ENCODE data around the gene SMARCB1.

SMARCB1 gene

GRCh38 chr22:23780146-23780748 lies 6.5 kb upstream of the SMARCB1 start:
- DNase-seq (ENCODE audit: low spot score), result no peak

DNA sequence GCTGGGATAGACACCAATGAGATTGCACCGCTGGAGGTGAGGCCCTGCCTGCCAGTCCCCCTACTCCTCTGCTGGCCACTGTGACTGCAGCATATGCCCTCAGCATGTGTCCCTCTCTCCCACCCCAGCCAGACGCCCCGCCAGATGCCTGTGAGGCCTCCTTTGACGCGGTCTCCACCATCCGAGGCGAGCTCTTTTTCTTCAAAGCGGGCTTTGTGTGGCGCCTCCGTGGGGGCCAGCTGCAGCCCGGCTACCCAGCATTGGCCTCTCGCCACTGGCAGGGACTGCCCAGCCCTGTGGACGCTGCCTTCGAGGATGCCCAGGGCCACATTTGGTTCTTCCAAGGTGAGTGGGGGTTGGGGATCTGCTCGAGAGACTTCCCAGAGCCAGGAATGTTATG lies 5.7 kb upstream of the SMARCB1 start:
- peak; percentile 53 for DNase-seq (ENCODE audit: low spot score)

DNA sequence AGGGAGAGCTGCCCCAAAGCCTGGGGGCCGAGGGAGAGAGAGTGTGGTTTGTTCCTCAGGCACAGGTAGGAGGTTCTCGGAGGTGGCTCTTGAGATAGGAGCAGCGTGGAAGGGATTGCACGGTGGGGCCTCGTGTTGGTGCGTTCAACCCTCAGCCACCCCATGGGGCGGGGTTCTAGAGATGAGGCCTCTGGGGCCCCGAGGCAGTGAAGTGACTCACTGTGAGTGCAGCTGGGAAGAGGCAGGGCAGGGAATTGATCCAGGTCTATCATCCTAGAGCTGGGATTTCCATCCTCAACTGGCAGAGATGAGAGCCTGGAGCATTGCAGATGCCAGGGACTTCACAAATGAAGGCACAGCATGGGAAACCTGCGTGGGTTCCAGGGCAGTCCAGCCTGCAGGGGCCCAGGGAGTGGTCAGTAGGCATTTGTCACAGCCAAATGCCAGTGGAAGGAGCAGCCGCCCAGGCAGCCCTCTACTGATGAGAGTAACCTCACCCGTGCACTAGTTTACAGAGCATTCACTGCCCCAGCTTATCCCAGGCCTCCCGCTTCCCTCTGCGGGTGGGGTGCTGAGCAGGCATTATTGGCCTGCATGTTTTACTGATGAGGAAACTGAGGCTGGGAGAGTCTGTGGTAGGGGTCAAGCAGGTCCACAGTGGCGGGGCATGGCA lies 5.1 kb upstream of the SMARCB1 start:
- no peak for DNase-seq (ENCODE audit: low spot score)

DNA sequence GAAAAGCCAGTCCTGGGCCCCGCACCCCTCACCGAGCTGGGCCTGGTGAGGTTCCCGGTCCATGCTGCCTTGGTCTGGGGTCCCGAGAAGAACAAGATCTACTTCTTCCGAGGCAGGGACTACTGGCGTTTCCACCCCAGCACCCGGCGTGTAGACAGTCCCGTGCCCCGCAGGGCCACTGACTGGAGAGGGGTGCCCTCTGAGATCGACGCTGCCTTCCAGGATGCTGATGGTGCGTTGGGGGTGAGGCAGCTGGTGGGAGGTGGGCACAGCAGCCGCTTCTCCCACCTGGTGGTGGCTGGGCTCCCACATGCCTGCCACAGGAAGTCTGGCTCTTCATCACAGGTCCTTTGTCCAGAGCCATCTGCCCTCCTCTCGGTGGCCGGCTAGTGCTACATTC lies 4.5 kb upstream of the SMARCB1 start:
- no peak for DNase-seq (ENCODE audit: low spot score)

- no peak for DNase-seq (ENCODE audit: low spot score)
Measured at GRCh38 chr22:23782703-23783102, 4.1 kb upstream of the SMARCB1 start.

- no peak for DNase-seq (ENCODE audit: low spot score)
Measured at GRCh38 chr22:23783265-23784150, 3.3 kb upstream of the SMARCB1 start.

- DNase-seq (ENCODE audit: low spot score), result no peak
Measured at GRCh38 chr22:23784215-23784732, 2.5 kb upstream of the SMARCB1 start.

DNA sequence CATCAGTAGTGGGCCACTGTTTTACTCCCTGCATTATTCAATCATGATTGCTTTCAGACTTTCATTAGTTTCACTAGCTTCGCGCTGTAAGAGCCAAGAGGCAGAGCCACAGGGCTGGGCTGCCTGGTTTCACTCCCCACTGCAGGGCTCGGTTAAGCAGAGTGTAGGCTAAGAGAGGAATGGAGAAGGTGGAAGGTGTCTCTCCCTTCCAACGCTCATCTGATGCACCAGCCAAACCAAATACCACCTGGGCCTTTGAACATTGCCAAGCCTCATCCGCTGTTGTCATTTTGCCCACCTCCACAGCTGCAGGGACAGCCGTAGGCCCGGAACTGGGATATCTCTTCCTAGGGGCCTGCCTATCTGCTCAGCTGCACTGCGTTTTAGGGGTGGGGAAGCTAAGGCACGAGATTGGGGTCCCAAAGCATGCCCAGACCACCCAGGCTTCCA lies 480 bp upstream of the SMARCB1 start:
- DNase-seq (ENCODE audit: low spot score), result no peak

GRCh38 chr22:23787600-23787896 lies 782 bp downstream of the SMARCB1 start:
- DNase-seq (ENCODE audit: low spot score), result no peak

- DNase-seq (ENCODE audit: low spot score), result no peak
Measured at GRCh38 chr22:23787910-23788309, 1.1 kb downstream of the SMARCB1 start.

GRCh38 chr22:23789121-23789520 lies 2.4 kb downstream of the SMARCB1 start:
- no peak for DNase-seq (ENCODE audit: low spot score)

- no peak for DNase-seq (ENCODE audit: low spot score)
Measured at GRCh38 chr22:23789638-23790037, 2.9 kb downstream of the SMARCB1 start.

- no peak for DNase-seq (ENCODE audit: low spot score)
Measured at GRCh38 chr22:23790819-23791737, 4.3 kb downstream of the SMARCB1 start.

GRCh38 chr22:23791738-23792645 lies 5.2 kb downstream of the SMARCB1 start:
- DNase-seq (ENCODE audit: low spot score), result no peak

- no peak for DNase-seq (ENCODE audit: low spot score)
Measured at GRCh38 chr22:23793326-23793725, 6.6 kb downstream of the SMARCB1 start.

DNA sequence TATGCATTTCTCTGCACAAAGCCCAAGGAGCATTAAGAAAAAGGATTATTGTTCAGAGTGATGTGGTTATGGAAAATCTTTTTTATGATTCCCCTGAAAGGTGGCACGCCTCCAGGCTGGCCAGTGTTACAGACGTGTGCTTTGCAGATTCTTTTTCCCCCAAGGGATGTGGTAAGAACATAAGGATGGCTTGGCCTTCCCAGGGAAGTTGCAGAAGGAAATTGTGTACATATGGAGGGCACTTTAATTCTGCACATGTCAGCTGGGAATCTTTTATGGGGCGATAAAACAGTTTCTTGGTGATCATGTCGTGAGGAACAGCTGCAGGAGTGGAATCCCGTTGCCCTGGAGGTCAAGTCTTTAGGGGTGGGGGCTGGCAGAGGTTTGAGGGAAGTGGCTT lies 9.7 kb downstream of the SMARCB1 start:
- DNase-seq (ENCODE audit: low spot score), result no peak

- no peak for DNase-seq (ENCODE audit: low spot score)
Measured at GRCh38 chr22:23800297-23801237, 13.8 kb downstream of the SMARCB1 start.

DNA sequence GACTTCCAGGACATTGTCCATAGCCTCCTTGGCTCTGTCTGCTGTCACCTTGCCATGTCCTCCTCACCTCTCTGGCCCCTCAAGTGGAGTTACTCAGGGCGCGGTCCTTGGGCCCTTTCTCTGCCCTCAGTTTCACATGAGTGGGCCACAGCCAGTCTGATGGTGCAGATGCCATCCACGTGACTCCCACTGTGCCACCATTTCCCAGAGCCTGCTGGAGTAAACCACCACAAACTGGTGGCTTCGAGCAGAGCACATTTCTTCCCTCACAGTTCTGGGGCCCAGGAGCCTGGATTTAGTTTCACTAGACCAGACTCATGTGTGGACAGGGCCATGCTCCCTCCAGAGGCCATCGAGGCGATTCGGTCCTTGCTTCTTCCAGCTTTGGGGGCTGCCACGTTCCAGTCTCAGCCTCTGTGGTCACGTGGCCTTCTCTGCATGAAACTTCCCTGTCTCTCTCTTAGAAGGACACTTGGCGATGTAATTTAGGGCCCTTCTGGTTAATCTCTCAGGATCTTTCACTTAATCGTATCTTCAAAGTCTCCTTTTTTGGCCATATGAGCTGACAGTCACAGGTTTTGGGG lies 14.6 kb downstream of the SMARCB1 start:
- DNase-seq (ENCODE audit: low spot score), result no peak

GRCh38 chr22:23801886-23802377 lies 15.2 kb downstream of the SMARCB1 start:
- DNase-seq (ENCODE audit: low spot score), result no peak
